Stimulated activated naive B cell treated with anti-CD40 and anti-IgM and Interleukin-4, amounts not matched to agents 10 μg/mL and 1 μg/mL and 100 μg/mL, for 72 hours (primary cell): ENCODE measurements around the gene FXYD7.
"Not testable (repeated sequence)": the region's sequence is repeated elsewhere in the genome, so short reads cannot be mapped to it uniquely, and the experiment has no call there.

ENCODE experiments used
- ATAC-seq, 2 donors: fragments of 150-1000 bp; cut with Tn5 transposase; replicated peaks; 2 replicates each; pipeline ENCODE4 v1.10.0; 2021; ENCODE audit warnings: moderate library complexity in 1 of 2
- DNase-seq: peaks from one replicate; pipeline ENCODE4 v3.0.0; 2021
- H3K27ac Mint-ChIP-seq: one replicate; pipeline ENCODE4 v1.8.0; 2022; ENCODE audit warnings: mild to moderate bottlenecking, mixed read lengths
- H3K27me3 Mint-ChIP-seq, 2 donors: one replicate each; pipeline ENCODE4 v1.8.0; 2022; ENCODE audit warnings: mixed read lengths in 2 of 2
- H3K36me3 Mint-ChIP-seq, 2 donors: one replicate each; pipeline ENCODE4 v1.8.0; 2022; ENCODE audit warnings: mixed read lengths in 2 of 2, mild to moderate bottlenecking in 1 of 2
- H3K4me1 Mint-ChIP-seq, 2 donors: one replicate each; pipeline ENCODE4 v1.8.0; 2022; ENCODE audit warnings: mixed read lengths in 2 of 2, mild to moderate bottlenecking in 1 of 2
- H3K4me3 Mint-ChIP-seq, 2 donors: one replicate each; pipeline ENCODE4 v1.8.0; 2022; ENCODE audit warnings: mild to moderate bottlenecking in 2 of 2, mixed read lengths in 2 of 2, moderate library complexity in 1 of 2
- H3K9me3 Mint-ChIP-seq, 2 donors: one replicate each; pipeline ENCODE4 v1.8.0; 2022; ENCODE audit warnings: mixed read lengths in 2 of 2, mild to moderate bottlenecking in 1 of 2

Gene FXYD7

DNA sequence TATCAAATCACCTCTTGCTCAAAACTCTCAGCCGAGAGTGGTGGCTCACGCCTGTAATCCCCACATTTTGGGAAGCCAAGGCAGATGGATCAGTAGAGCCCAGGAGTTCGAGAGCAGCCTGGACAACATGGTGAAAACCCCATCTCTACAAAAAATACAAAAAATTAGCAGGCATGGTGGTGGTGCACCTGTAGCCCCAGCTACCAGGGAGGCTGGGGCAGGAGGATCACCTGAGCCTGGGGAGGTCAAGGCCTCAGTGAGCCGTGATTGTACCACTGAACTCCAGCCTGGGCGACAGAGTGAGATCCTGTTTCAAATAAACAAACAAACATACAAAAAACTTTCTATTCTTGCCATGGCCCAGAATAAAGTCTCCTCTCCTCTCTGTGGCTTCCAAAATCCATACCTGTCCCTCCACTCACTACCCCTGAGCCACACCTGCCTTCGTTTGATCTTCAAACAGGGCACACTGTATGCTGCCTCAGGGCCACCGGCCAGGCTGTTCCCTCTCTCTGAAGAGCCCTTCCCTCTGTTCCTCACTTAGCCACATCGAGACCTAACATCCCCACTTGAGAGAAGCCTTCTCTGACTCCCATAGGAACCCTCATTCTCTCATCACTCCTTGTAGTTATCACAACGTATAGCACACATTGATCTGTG, 14.5 kb upstream of the FXYD7 start:
- peaks cover 12 to 23% of the 10 kb centered on the region in 2 donors for H3K4me1 Mint-ChIP-seq
- DNase-seq (no peak), ATAC-seq (no peak)
- no peak overlapping the region for H3K4me3 Mint-ChIP-seq
- H3K9me3 Mint-ChIP-seq = peaks cover 6 to 11% of the 10 kb centered on the region in 2 donors
- H3K27ac Mint-ChIP-seq = no peak overlapping the region
- H3K36me3 Mint-ChIP-seq = no peaks in the 10 kb centered on the region
- H3K27me3 Mint-ChIP-seq = peaks cover 0 to 5% of the 10 kb centered on the region in 2 donors

GRCh38 chr19:35129724-35130274, 13.3 kb upstream of the FXYD7 start:
- peaks cover 6 to 11% of the 10 kb centered on the region in 2 donors for H3K9me3 Mint-ChIP-seq
- not testable (repeated sequence) for DNase-seq, ATAC-seq

GRCh38 chr19:35130761-35131720, 12.0 kb upstream of the FXYD7 start:
- Mint-ChIP-seq H3K27me3 (no peaks in the 10 kb centered on the region), H3K4me1 (peaks cover 0 to 6% of the 10 kb centered on the region in 2 donors), H3K36me3 (no peaks in the 10 kb centered on the region), H3K9me3 (peaks cover 6 to 11% of the 10 kb centered on the region in 2 donors), H3K4me3 (no peak overlapping the region), H3K27ac (no peak overlapping the region)
- ATAC-seq = no peak
- DNase-seq = no peak

More at GRCh38 chr19:35129724-35130274, 13.3 kb upstream of the FXYD7 start:
- not testable (repeated sequence) for H3K36me3 Mint-ChIP-seq, H3K4me3 Mint-ChIP-seq, H3K27ac Mint-ChIP-seq, H3K27me3 Mint-ChIP-seq
- peaks cover 6 to 11% of the 10 kb centered on the region in 2 donors for H3K4me1 Mint-ChIP-seq

GRCh38 chr19:35132254-35132653, 10.8 kb upstream of the FXYD7 start:
- H3K36me3 Mint-ChIP-seq = no peaks in the 10 kb centered on the region
- no peak overlapping the region for H3K4me3 Mint-ChIP-seq
- H3K9me3 Mint-ChIP-seq = peaks cover 6 to 11% of the 10 kb centered on the region in 2 donors
- no peak for ATAC-seq
- H3K27ac Mint-ChIP-seq = no peak overlapping the region
- no peak for DNase-seq
- H3K27me3 Mint-ChIP-seq = peaks cover 0 to 1% of the 10 kb centered on the region in 2 donors
- peaks cover 3 to 7% of the 10 kb centered on the region in 2 donors for H3K4me1 Mint-ChIP-seq

DNA sequence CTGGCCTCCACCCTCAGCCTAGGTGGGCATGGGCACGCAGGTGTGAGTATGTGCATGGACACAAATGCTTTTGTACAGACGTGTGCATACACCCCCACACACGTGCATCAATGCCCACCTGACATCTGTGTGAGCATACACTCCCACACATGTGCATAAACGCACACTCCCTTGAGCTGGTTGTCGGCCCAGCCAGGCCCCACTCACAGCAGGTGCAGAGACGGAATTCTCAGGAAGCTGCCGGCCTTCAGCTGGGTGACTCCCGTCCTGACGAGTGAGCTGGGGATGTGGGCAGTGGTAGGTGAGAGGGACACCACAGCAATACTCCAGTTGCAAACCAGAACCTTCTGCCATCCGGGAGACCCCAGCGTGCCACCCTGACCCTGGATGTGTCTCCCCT, 9.2 kb upstream of the FXYD7 start:
- Mint-ChIP-seq H3K27ac (no peak overlapping the region), H3K4me1 (peaks cover 6 to 14% of the 10 kb centered on the region in 2 donors), H3K27me3 (peaks cover 0 to 5% of the 10 kb centered on the region in 2 donors), H3K36me3 (no peaks in the 10 kb centered on the region), H3K4me3 (no peak overlapping the region), H3K9me3 (peaks cover 6 to 11% of the 10 kb centered on the region in 2 donors)
- DNase-seq (no peak), ATAC-seq (no peak)

DNA sequence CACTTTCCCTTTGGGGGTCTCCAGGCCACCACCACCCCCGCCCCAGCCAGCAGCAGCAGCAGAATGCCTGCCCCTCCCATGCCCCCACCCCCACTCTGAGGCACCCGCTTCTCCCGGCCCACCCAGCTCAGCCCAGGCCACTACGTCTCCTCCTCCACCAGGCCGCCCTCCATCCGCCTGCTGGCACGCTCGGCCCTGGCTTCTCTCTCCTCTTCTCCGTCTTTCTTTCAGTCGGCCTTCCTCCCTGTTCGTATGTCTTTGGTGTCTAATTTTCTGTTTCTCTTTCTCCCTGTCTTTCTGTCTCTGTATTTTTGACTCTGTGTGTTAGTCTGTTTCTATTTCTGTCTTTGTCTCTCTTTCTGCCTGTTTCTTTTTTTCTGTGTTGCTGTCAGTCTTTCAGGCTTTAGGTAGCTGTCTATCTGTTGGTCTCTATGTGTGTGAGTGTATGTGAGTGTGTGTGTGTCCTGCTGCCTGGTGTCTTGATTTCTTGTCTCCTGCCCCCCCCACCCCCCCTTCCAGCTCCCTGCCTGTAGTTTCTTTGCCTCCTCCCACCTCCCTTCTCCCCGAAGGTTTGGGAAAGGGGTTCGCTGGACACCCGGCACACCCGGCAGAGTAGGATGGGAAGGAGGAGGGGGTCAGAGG, 8.3 kb upstream of the FXYD7 start, which contains the start of gene LGI4:
Gene LGI4 (minus strand): TSS at position 459 of the 642 bp plus-strand sequence. CDS start 379 bp downstream, at position 80.
- no peak within 1 kb of the TSS for H3K4me3 Mint-ChIP-seq
- no peak within 1 kb of the TSS for H3K27ac Mint-ChIP-seq
- H3K27me3 Mint-ChIP-seq = peaks cover 0 to 5% of the 10 kb centered on the region in 2 donors
- DNase-seq (no peak), ATAC-seq (no peak)
- peaks cover 6 to 11% of the 10 kb centered on the region in 2 donors for H3K9me3 Mint-ChIP-seq
- H3K36me3 Mint-ChIP-seq = no peaks in the 10 kb centered on the region
- H3K4me1 Mint-ChIP-seq = peaks cover 6 to 16% of the 10 kb centered on the region in 2 donors

DNA sequence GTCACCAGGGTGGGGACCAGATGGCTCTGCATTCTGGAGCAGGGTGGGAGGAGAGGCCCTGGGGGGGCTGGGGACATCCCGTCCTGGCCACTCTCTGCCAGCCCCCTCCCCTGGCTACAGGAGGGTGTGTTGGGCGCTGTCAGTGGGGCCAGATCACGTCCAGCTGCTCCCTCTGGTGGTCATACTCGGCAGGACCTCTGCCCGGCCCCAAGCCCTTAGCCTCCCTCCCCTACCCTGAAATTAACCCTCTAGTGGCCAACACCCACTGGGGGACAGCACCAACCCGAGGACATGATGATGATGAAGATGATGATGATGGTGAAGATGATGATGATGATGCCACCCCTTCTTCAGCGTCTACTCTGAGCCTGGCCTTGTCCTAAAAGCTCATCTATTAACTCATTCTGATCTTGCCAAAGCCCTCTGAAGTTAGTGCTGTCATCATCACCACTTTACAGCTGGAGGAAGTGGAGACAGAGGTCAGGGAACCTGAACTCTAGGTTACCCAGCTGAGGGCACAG, 7.6 kb upstream of the FXYD7 start:
- Mint-ChIP-seq H3K4me3 (no peak overlapping the region), H3K36me3 (no peaks in the 10 kb centered on the region), H3K4me1 (peaks cover 7 to 16% of the 10 kb centered on the region in 2 donors), H3K9me3 (peaks cover 6 to 11% of the 10 kb centered on the region in 2 donors), H3K27me3 (peaks cover under 1 to 7% of the 10 kb centered on the region in 2 donors), H3K27ac (no peak overlapping the region)
- ATAC-seq (peak; percentile 91 to 94), DNase-seq (peak; percentile 69)

DNA sequence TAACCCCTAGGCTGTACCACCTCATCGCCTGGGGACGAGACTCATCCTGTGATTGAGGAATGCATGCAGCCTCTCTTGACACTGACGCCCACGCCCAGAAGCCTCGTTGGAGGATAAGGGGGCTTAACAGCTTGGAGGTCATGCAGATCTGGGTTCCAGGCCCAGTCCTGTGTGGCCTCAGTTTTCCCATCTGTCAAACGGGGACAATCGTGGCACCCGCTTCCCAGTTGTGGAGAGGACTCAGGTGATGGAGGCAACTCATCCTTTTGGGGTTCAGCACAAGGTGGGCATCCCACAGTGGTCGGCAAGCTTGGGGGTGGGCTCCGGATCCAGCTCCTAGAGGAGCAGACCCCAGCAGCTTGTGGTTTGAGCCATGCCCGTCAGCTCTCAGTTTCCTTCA, 6.8 kb upstream of the FXYD7 start:
- no peak overlapping the region for H3K4me3 Mint-ChIP-seq
- H3K9me3 Mint-ChIP-seq = peaks cover 6 to 11% of the 10 kb centered on the region in 2 donors
- H3K4me1 Mint-ChIP-seq = peaks cover 15 to 22% of the 10 kb centered on the region in 2 donors

GRCh38 chr19:35136977-35137702, 5.9 kb upstream of the FXYD7 start:
- peaks cover 24 to 25% of the 10 kb centered on the region in 2 donors for H3K4me1 Mint-ChIP-seq
- ATAC-seq (no peak), DNase-seq (no peak)
- H3K9me3 Mint-ChIP-seq = peaks cover 6 to 11% of the 10 kb centered on the region in 2 donors
- peaks cover 7 to 17% of the 10 kb centered on the region in 2 donors for H3K27me3 Mint-ChIP-seq
- no peak overlapping the region for H3K4me3 Mint-ChIP-seq
- H3K27ac Mint-ChIP-seq = no peak overlapping the region
- no peaks in the 10 kb centered on the region for H3K36me3 Mint-ChIP-seq

More for the DNA sequence above, 6.8 kb upstream of the FXYD7 start:
- ATAC-seq (no peak), DNase-seq (no peak)
- Mint-ChIP-seq H3K27ac (no peak overlapping the region), H3K27me3 (peaks cover 7 to 12% of the 10 kb centered on the region in 2 donors), H3K36me3 (no peaks in the 10 kb centered on the region)

DNA sequence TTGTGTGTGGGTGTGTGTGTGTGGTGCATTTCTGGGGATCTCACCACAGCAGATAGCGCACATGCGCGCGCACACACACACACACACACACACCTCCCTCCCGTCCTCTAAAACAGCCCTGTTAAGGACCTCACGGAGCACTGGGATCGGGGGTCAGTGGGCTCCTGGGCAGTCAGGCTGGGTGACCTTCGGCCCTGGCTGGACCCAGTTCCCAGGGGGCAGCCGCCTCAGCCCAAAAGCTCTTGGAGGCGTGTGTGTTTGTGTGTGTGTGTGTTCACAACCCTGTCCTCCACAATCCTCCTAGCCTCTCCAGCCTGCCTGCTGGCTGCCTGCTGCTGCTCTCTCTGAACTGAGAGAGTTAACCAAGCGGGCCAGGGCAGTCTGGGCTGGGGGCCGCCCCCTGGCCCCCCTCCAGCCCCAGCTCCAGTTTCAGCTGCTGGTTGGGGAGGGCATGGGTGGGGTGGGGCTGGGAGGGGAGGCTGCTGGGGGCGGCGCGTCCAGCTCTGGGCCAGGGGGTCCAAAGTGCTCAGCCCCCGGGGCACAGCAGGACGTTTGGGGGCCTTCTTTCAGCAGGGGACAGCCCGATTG, 4.7 kb upstream of the FXYD7 start, which contains the start of gene FXYD1:
Gene FXYD1 (plus strand): TSS at position 520 of the 588 bp plus-strand sequence. CDS start 1,256 bp downstream, outside the sequence.
- peaks cover 30 to 37% of the 10 kb centered on the region in 2 donors for H3K4me1 Mint-ChIP-seq
- peak within 1 kb of the TSS; percentile 11 for H3K27ac Mint-ChIP-seq
- H3K36me3 Mint-ChIP-seq = no peaks in the 10 kb centered on the region
- no peaks in the 10 kb centered on the region for H3K9me3 Mint-ChIP-seq
- DNase-seq = no peak
- ATAC-seq = no peak
- no peak within 1 kb of the TSS for H3K4me3 Mint-ChIP-seq
- peaks cover 7 to 17% of the 10 kb centered on the region in 2 donors for H3K27me3 Mint-ChIP-seq

DNA sequence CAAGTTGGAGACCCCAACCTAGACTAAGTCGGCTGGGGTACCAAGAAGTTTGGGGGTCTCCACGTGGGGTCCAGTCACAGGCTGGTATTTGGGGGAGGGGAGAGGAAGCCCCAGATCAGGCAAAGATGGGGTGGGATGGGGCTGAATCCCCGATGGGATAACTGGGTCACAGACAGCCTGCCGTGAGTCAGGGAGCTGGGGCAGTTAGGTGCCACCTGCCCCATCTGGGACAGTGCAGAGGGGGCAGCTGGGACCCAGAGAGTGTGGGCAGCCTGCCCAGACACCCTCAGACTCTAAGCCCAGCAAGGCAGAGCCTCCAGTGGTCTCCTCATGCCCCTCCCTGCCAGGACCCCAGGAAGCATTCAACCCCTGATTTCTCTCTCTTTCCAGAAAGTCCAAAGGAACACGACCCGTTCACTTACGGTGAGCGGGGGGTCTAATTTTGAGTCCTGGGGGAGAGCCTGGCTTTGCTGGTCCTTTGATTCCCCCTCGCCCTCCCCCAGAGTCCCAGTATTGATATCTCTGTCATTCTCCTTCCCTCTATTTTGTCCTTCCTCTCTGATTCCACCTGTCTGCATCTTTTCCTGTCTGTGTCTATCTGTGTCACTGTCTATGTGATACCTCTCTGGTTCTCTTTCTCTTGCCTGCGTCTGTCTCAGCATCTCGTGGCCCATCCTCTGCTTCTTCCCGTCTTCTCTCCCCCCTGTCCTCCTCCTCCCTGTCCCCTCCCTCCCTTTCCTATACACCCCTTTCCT, 2.7 kb upstream of the FXYD7 start:
- Mint-ChIP-seq H3K4me1 (peaks cover 36 to 51% of the 10 kb centered on the region in 2 donors), H3K9me3 (no peaks in the 10 kb centered on the region), H3K27me3 (peaks cover 15 to 24% of the 10 kb centered on the region in 2 donors), H3K36me3 (no peaks in the 10 kb centered on the region), H3K4me3 (peak overlapping the region in 1 of 2 donors; percentile 43), H3K27ac (no peak overlapping the region)
- no peak for DNase-seq
- no peak for ATAC-seq
